ENCODE data around the gene ZAR1.

DNA sequence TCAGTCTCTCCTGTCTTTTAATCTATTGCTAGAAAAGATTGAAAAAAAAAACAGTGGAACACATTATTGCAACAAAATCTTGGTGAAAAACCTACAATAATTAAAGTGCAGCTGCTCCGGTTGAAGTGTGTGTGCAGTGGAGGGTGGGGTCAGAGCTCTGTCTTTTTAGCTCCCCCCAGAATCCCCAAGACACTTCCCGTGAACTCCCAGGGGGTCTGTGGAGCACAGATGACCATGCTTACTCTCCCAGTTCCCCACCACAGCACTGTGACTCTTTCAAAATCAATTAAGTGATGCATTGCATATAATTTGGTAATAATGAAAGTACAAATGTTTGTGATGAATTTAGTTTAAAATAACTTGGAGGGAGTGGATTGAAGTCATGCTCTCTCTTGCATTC, 22.6 kb upstream of the ZAR1 start:
- TF ChIP-seq, protein P1, sequence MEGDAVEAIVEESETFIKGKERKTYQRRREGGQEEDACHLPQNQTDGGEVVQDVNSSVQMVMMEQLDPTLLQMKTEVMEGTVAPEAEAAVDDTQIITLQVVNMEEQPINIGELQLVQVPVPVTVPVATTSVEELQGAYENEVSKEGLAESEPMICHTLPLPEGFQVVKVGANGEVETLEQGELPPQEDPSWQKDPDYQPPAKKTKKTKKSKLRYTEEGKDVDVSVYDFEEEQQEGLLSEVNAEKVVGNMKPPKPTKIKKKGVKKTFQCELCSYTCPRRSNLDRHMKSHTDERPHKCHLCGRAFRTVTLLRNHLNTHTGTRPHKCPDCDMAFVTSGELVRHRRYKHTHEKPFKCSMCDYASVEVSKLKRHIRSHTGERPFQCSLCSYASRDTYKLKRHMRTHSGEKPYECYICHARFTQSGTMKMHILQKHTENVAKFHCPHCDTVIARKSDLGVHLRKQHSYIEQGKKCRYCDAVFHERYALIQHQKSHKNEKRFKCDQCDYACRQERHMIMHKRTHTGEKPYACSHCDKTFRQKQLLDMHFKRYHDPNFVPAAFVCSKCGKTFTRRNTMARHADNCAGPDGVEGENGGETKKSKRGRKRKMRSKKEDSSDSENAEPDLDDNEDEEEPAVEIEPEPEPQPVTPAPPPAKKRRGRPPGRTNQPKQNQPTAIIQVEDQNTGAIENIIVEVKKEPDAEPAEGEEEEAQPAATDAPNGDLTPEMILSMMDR (IDR thresholded peaks at IDR 0.05; ENCODE audit: low read length) = no peak
- TF ChIP-seq EZH2 (optimal IDR thresholded peaks at IDR 0.05; ENCODE audit: low read depth, low read length) = no peak
- TF ChIP-seq EZH2phosphoT487 (IDR thresholded peaks at IDR 0.05; ENCODE audit: low read length) = no peak

All from MM.1S (cell line).